Measurements from ENCODE around the gene LCP2. TPM values are rescaled to one million over a fixed set of nuclear protein-coding genes. Genes with fewer than 3 reads are reported as not detected.

LCP2 gene
- total and polyA plus RNA-seq, 2 of the 4 experiments (the other 2 are of a cell fraction): not detected

GRCh38 chr5:170204202-170204601 lies 93.4 kb downstream of the LCP2 start:
- no peaks in the 10 kb centered on the region for H3K79me1 ChIP-seq (ENCODE audit: low read depth in 1 of 2, low read length in 2 of 2)

More at GRCh38 chr5:170204202-170204601, 93.4 kb downstream of the LCP2 start:
- H3K4me3 ChIP-seq (ENCODE audit: insufficient read depth, low read depth, low read length): no peak overlapping the region
- intact Hi-C loops (cut with micrococcal nuclease) (no loop called here), in situ Hi-C loops (cut with MboI; ENCODE audit: low sequenced_read_pairs) (no loop called here), dilution Hi-C loops (cut with HindIII; ENCODE audit: low sequenced_read_pairs, unreplicated experiment) (no loop called here)
- H3K4ac ChIP-seq (ENCODE audit: low read depth, low read length): no peak overlapping the region
- CTCF ChIA-PET: no interaction called here
- H3K27ac ChIP-seq (ENCODE audit: insufficient read depth, low read length): no peak overlapping the region
- no peak overlapping the region for H3K18ac ChIP-seq (ENCODE audit: low read depth, low read length)
- no peak overlapping the region for H4K5ac ChIP-seq (ENCODE audit: low read depth, low read length)
- no peak overlapping the region for H4K8ac ChIP-seq (ENCODE audit: low read depth in 2 of 2, low read length in 2 of 2)
- no peaks in the 10 kb centered on the region for H4K20me1 ChIP-seq (ENCODE audit: insufficient read depth, low read length)
- no peaks in the 10 kb centered on the region for H3K36me3 ChIP-seq (ENCODE audit: control insufficient read depth, insufficient read depth, low read length)
- no peak overlapping the region for H2BK5ac ChIP-seq (ENCODE audit: low read depth, low read length, poor library complexity, severe bottlenecking)
- ATAC-seq (ENCODE audit: low read depth) (no peak), DNase-seq (no peak)
- BruUV-seq (replicated peaks): no TSS peak
- TF ChIP-seq RCOR1 (IDR thresholded peaks at IDR 0.05; ENCODE audit: insufficient replicate concordance, low read length): no peak
- no peak overlapping the region for H3K9ac ChIP-seq (ENCODE audit: low read depth, low read length)
- no peak overlapping the region for H3K23ac ChIP-seq (ENCODE audit: low read depth, low read length)
- H3K27me3 ChIP-seq (ENCODE audit: control insufficient read depth, insufficient read depth, low read length): no peaks in the 10 kb centered on the region; the same call in 1 of the 2 replicates
- POLR2A ChIA-PET (ENCODE audit: unreplicated experiment): no interaction called here
- H3K56ac ChIP-seq (ENCODE audit: extremely low read depth, insufficient read depth, low read length): no peak overlapping the region
- no peak overlapping the region for H2BK15ac ChIP-seq (ENCODE audit: low read depth, low read length)
- H3K14ac ChIP-seq (replicated peaks; ENCODE audit: low read depth, low read length): no peak overlapping the region
- H2BK120ac ChIP-seq (ENCODE audit: low read depth, low read length): no peak overlapping the region
- H2AK5ac ChIP-seq (ENCODE audit: low read depth, low read length): no peak overlapping the region
- H2AFZ ChIP-seq (replicated peaks; ENCODE audit: low read length, poor library complexity): no peak overlapping the region
- no peaks in the 10 kb centered on the region for H3K9me1 ChIP-seq (ENCODE audit: insufficient read depth, low read length)
- no peak overlapping the region for H2AK9ac ChIP-seq (replicated peaks; ENCODE audit: low read depth, low read length, poor library complexity)
- no peaks in the 10 kb centered on the region for H3K4me1 ChIP-seq (ENCODE audit: control insufficient read depth, insufficient read depth, low read length)
- H4K91ac ChIP-seq (ENCODE audit: insufficient read depth, low read depth, low read length): no peak overlapping the region
- no peak overlapping the region for H3K4me2 ChIP-seq (ENCODE audit: low read depth, low read length)
- no peaks in the 10 kb centered on the region for H3K9me3 ChIP-seq (ENCODE audit: control insufficient read depth, insufficient read depth, low read length)
- no peak overlapping the region for H2BK20ac ChIP-seq (ENCODE audit: low read depth, low read length)
- WGBS, 2 experiments (ENCODE audit: extremely low coverage in 2 of 2, insufficient read length in 1 of 2): no CpG with 5 or more reads among the region's 5 CpGs
